HepG2 (cell line): Measurements from ENCODE around the gene LBR. TPM values are rescaled to one million over a fixed set of nuclear protein-coding genes. Genes with fewer than 3 reads are reported as not detected.
A peak's percentile ranks its signal among the peaks of the same experiment; 100 is the strongest.

Experiments
- ATAC-seq: fragments of 200-7000 bp; cut with Tn5 transposase; 3 replicates; pipeline ENCODE4 v1.9.1; 2020; ENCODE audit warnings: mild to moderate bottlenecking, moderate library complexity
- BruUV-seq: library from RNA; stranded (reverse); fragments of 400-500 nt; replicated peaks from 2 replicates; lab custom pipeline; 2021; lab: Mats Ljungman, UMichigan
- CTCF ChIA-PET: fragments of 300-600 bp; formaldehyde crosslinking; extraction: SDS; loops from one replicate; lab custom pipeline; 2021; ENCODE audit warnings: low total read pairs, inconsistent platforms, low intra/inter-chr PET ratio; lab: Yijun Ruan, JAX
- POLR2A ChIA-PET: fragments of 350-600 bp; sonication (Branson Sonifier 250); formaldehyde crosslinking; loops from one replicate; lab custom pipeline; 2020; ENCODE audit warnings: antibody characterized with exemption, inconsistent platforms; lab: Yijun Ruan, JAX
- DNase-seq: peaks from one replicate; pipeline ENCODE4 v3.0.0-alpha.2; 2015; ENCODE audit warnings: low spot score
- FAIRE-seq: peaks from 3 replicates; lab custom pipeline; 2011; peaks lifted over from hg19 to GRCh38; lab: Jason Lieb, UNC
- H2AFZ ChIP-seq: one replicate; pipeline ENCODE4 v1.6.1; 2011; ENCODE audit warnings: low read length, inconsistent platforms
- H3K27ac ChIP-seq: fragments of 300-600 bp; 3 replicates; pipeline ENCODE4 v1.8.0; 2011; ENCODE audit warnings: mixed run types, mild to moderate bottlenecking, mixed read lengths, low read length, inconsistent platforms; ENCODE audit not compliant: insufficient read depth; ENCODE audit errors: extremely low read length
- H3K27me3 ChIP-seq, 2 experiments: fragments of 200-600 bp in 1 of 2; 2 replicates in 1 of 2; 3 replicates in 1 of 2; pipeline versions ENCODE4 v1.6.0 to v1.8.0; 2011; ENCODE audit warnings: low read length in 2 of 2, mild to moderate bottlenecking in 2 of 2, moderate library complexity in 2 of 2, inconsistent platforms in 1 of 2; ENCODE audit not compliant: insufficient read depth in 2 of 2, control insufficient read depth in 1 of 2
- H3K36me3 ChIP-seq, 2 experiments: fragments of 200-600 bp in 1 of 2; replicated peaks in 1 of 2; 2 replicates in 1 of 2; 3 replicates in 1 of 2; pipeline versions ENCODE4 v1.5.1 to v1.8.0; 2011; ENCODE audit warnings: low read length in 2 of 2, inconsistent platforms in 1 of 2; ENCODE audit not compliant: insufficient read depth in 2 of 2, control insufficient read depth in 1 of 2
- H3K4me1 ChIP-seq: 2 replicates; pipeline ENCODE4 v1.5.1; 2012; ENCODE audit warnings: low read length, inconsistent platforms; ENCODE audit not compliant: insufficient read depth
- H3K4me2 ChIP-seq: 2 replicates; pipeline ENCODE4 v1.6.0; 2011; ENCODE audit warnings: low read depth, low read length, inconsistent platforms
- H3K4me3 ChIP-seq, 3 experiments: fragments of 200-600 bp in 1 of 3; sonication (generic), shearing (Covaris generic) in 1 of 3; replicated peaks in 1 of 3; 2 replicates each; pipeline ENCODE4 v1.5.1; 2011 to 2016; ENCODE audit warnings: low read length in 3 of 3, inconsistent platforms in 2 of 3, low read depth in 2 of 3, mild to moderate bottlenecking in 2 of 3, control low read depth in 1 of 3, mixed read lengths in 1 of 3; ENCODE audit not compliant: insufficient read depth in 1 of 3
- H3K79me2 ChIP-seq: one replicate; pipeline ENCODE4 v1.6.1; 2011; ENCODE audit warnings: low read length, inconsistent platforms; ENCODE audit not compliant: insufficient read depth
- H3K9ac ChIP-seq: 2 replicates; pipeline ENCODE4 v1.6.0; 2011; ENCODE audit warnings: mild to moderate bottlenecking, low read depth, low read length, inconsistent platforms; ENCODE audit not compliant: insufficient read depth
- H3K9me3 ChIP-seq: 2 replicates; pipeline ENCODE4 v1.5.1; 2012; ENCODE audit warnings: mild to moderate bottlenecking, low read length
- H4K20me1 ChIP-seq: 2 replicates; pipeline ENCODE4 v1.6.0; 2011; ENCODE audit warnings: inconsistent platforms, mild to moderate bottlenecking, low read length, moderate library complexity; ENCODE audit not compliant: insufficient read depth
- HNRNPLL ChIP-seq: fragments of 200-400 bp; formaldehyde crosslinking; IDR thresholded peaks from 2 replicates; pipeline ENCODE4 v1.6.1; 2017; ENCODE audit warnings: mild to moderate bottlenecking, low read depth, low read length; ENCODE audit not compliant: poor library complexity, severe bottlenecking
- NR3C1 ChIP-seq: sonication (generic); formaldehyde crosslinking; IDR thresholded peaks from 2 replicates; pipeline ENCODE4 v1.4.0; 2020; ENCODE audit warnings: missing genetic modification reagents
- POGZ ChIP-seq: sonication (generic); formaldehyde crosslinking; IDR thresholded peaks from 2 replicates; pipeline ENCODE4 v1.4.0; 2020; ENCODE audit warnings: mild to moderate bottlenecking, missing genetic modification reagents
- RORA ChIP-seq: sonication (generic); formaldehyde crosslinking; IDR thresholded peaks from 2 replicates; pipeline ENCODE4 v1.5.0; 2020; ENCODE audit warnings: mild to moderate bottlenecking, missing genetic modification reagents, moderate library complexity
- SMAD1 ChIP-seq: sonication (generic); formaldehyde crosslinking; IDR thresholded peaks from 2 replicates; pipeline ENCODE4 v1.4.0; 2020; ENCODE audit warnings: missing genetic modification reagents, low read depth, mild to moderate bottlenecking, borderline replicate concordance
- SNAPC2 ChIP-seq: sonication (generic); formaldehyde crosslinking; IDR thresholded peaks from 2 replicates; pipeline ENCODE4 v1.8.1; 2022; ENCODE audit warnings: mild to moderate bottlenecking, missing genetic modification reagents
- TOPORS ChIP-seq: sonication (generic); formaldehyde crosslinking; IDR thresholded peaks from 2 replicates; pipeline ENCODE4 v1.8.0; 2023; ENCODE audit warnings: mild to moderate bottlenecking, missing genetic modification reagents
- ZBTB1 ChIP-seq: sonication (generic); formaldehyde crosslinking; IDR thresholded peaks from 2 replicates; pipeline ENCODE4 v1.4.0; 2020; ENCODE audit warnings: missing genetic modification reagents, borderline replicate concordance
- ZIK1 ChIP-seq: sonication (generic); formaldehyde crosslinking; IDR thresholded peaks from 2 replicates; pipeline ENCODE4 v1.5.0; 2020; ENCODE audit warnings: mild to moderate bottlenecking, low read depth, missing genetic modification reagents, borderline replicate concordance
- ZNF180 ChIP-seq: sonication (generic); formaldehyde crosslinking; IDR thresholded peaks from 2 replicates; pipeline ENCODE4 v1.4.0; 2020; ENCODE audit warnings: low read depth, missing genetic modification reagents, borderline replicate concordance
- ZNF446 ChIP-seq: sonication (generic); formaldehyde crosslinking; IDR thresholded peaks from 2 replicates; pipeline ENCODE4 v1.5.0; 2020; ENCODE audit warnings: mild to moderate bottlenecking, missing genetic modification reagents
- WGBS: methylation state at CpG from one replicate; pipeline ENCODE4 v1.1.6; 2017; ENCODE audit warnings: low lambda C conversion rate; 5-methylcytosine and 5-hydroxymethylcytosine counted together
- in situ Hi-C: cut with HindIII; loops from 2 replicates; pipeline ENCODE4 v1.10.0; 2017; ENCODE audit warnings: low pct_unique_long_range_greater_than_20kb; ENCODE audit not compliant: extremely low pct_ligation_motif_present
- intact Hi-C: fragments of 100-400 bp; cut with micrococcal nuclease; formaldehyde crosslinking; loops from one replicate; pipeline ENCODE4 v1.10.0; 2022; ENCODE audit not compliant: unreplicated experiment
- polyA plus RNA-seq, 8 experiments: library from polyadenylated mRNA; depleted of rRNA in 3 of 8; stranded (reverse) in 7 of 8; unstranded in 1 of 8; fragments of >200 nt; fragmentation: Illumina TruSeq in 4 of 8; extraction: Trizol in 4 of 8; gene quantifications; 2 replicates each; pipeline versions ENCODE4 v1.2.1 to v1.2.3, GENCODE V29; 2011 to 2016; ENCODE audit warnings: low read depth in 4 of 8, missing spikeins in 1 of 8, mixed read lengths in 1 of 8; ENCODE audit not compliant: insufficient read depth in 1 of 8
- total RNA-seq, 5 experiments: library from RNA; depleted of rRNA; stranded (reverse); fragments of >200 nt; fragmentation: Illumina TruSeq; extraction: Trizol; gene quantifications; 2 replicates each; pipeline ENCODE4 v1.2.3, GENCODE V29; 2016; ENCODE audit warnings: low read depth in 1 of 5
- TF ChIP-seq, protein P1 (sequence below): sonication (generic); formaldehyde crosslinking; IDR thresholded peaks from 2 replicates; pipeline ENCODE4 v1.4.0; 2020; ENCODE audit warnings: mild to moderate bottlenecking, missing genetic modification reagents, borderline replicate concordance
- TF ChIP-seq, protein P2 (sequence below), 2 experiments: sonication (generic) in 1 of 2; formaldehyde crosslinking in 1 of 2; IDR thresholded peaks; 2 replicates each; pipeline versions ENCODE4 v1.6.1 to v1.9.0; 2014 to 2022; ENCODE audit warnings: antibody characterized with exemption in 1 of 2, borderline replicate concordance in 1 of 2, inconsistent platforms in 1 of 2, low read depth in 1 of 2, missing genetic modification reagents in 1 of 2
- TF ChIP-seq, protein P3 (sequence below): sonication (generic); formaldehyde crosslinking; IDR thresholded peaks from 2 replicates; pipeline ENCODE4 v1.4.0; 2020; ENCODE audit warnings: mild to moderate bottlenecking, low read depth, missing genetic modification reagents

LBR gene
- total and polyA plus RNA-seq, 2 of the 13 experiments (the other 11 are each of a cell fraction or from before 2014, with no cell fraction given) = 38.9 to 76.7 TPM

DNA sequence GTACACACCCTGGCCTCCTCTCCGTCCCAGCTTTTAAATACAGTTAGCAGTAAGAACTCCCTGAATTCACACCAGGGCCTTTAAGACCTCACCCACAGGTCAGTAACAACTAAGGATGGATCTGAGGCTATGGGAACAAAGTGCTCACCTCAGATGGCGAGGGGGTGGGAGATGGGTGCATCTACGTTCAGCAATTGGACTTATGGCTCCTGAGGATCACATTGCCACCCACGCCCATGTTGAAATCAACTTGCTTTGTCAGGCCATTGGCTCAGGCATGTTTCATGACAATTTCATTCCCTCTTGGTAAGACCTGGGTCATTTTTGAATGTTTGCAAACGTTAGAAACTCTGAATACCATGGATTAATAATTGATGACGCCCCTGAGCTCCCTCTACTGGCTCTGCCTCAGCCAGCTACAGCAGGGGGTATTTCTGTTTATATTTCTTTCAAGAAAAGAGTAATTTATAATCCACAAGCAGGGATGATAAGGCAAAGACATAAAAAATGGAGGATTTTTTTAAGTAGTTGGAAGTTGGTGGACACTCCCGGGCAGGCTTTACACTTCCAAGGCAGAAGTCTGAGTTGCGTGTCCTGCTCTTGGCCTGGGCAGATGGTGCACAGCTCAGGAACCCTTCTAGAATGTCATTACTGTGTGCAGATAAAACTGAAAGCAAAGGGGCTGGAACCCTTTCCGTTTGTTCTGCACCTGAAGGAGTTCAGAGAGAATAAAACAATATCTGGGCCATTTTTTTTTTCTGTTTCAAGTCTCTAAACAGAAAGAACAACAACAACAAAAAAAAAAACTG is 13.7 kb upstream of the LBR start:
- in situ Hi-C loops = no loop called here
- peak overlapping the region; percentile 72 for H2AFZ ChIP-seq
- H3K4me1 ChIP-seq = peaks cover 72% of the 10 kb centered on the region
- H3K9ac ChIP-seq = peak overlapping the region; percentile 56
- H4K20me1 ChIP-seq = no peaks in the 10 kb centered on the region
- ChIA-PET CTCF (interaction anchor here (0.9 to 1.3 kb wide), 2 partner anchors 33 to 123 kb away, joined by 3 to 6 read pairs; no protein-coding TSS in a partner anchor), POLR2A (interaction anchor here (0.7 to 2.5 kb wide), 9 partner anchors 9 to 621 kb away, joined by 3 to 7 read pairs (median 4); partner anchors contain the start of genes H3-3A and PYCR2)
- FAIRE-seq = peak; percentile 88
- no peaks in the 10 kb centered on the region for H3K36me3 ChIP-seq
- peak; percentile 87 for DNase-seq
- peak; percentile 81 for ATAC-seq
- H3K27ac ChIP-seq = peak overlapping the region; percentile 81
- H3K9me3 ChIP-seq = no peaks in the 10 kb centered on the region
- peak overlapping the region; percentile 95 for H3K4me2 ChIP-seq
- BruUV-seq = no TSS peak
- no peaks in the 10 kb centered on the region for H3K27me3 ChIP-seq
- intact Hi-C loops = loop anchor here (2.0 to 5.0 kb wide), 2 partner anchors 15 to 124 kb away; no protein-coding TSS in a partner anchor
- no peaks in the 10 kb centered on the region for H3K79me2 ChIP-seq
- 0% methylated on average over 7 of the region's 9 CpGs for WGBS
- H3K4me3 ChIP-seq = peak overlapping the region; percentile 44 to 67 (median 48)
- TF ChIP-seq, protein P1, sequence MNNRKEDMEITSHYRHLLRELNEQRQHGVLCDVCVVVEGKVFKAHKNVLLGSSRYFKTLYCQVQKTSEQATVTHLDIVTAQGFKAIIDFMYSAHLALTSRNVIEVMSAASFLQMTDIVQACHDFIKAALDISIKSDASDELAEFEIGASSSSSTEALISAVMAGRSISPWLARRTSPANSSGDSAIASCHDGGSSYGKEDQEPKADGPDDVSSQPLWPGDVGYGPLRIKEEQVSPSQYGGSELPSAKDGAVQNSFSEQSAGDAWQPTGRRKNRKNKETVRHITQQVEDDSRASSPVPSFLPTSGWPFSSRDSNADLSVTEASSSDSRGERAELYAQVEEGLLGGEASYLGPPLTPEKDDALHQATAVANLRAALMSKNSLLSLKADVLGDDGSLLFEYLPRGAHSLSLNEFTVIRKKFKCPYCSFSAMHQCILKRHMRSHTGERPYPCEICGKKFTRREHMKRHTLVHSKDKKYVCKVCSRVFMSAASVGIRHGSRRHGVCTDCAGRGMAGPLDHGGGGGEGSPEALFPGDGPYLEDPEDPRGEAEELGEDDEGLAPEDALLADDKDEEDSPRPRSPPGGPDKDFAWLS = no peak
- TF ChIP-seq ZIK1 (CRISPR knock-in tag) (no peak), POGZ (CRISPR knock-in tag) (peak; percentile 75), RORA (CRISPR knock-in tag) (no peak), ZNF180 (no peak), HNRNPLL (no peak), SMAD1 (CRISPR knock-in tag) (no peak), ZNF446 (CRISPR knock-in tag) (no peak), TOPORS (CRISPR knock-in tag) (no peak), ZBTB1 (CRISPR knock-in tag) (no peak), SNAPC2 (no peak), NR3C1 (CRISPR knock-in tag) (no peak)
- TF ChIP-seq, protein P2, sequence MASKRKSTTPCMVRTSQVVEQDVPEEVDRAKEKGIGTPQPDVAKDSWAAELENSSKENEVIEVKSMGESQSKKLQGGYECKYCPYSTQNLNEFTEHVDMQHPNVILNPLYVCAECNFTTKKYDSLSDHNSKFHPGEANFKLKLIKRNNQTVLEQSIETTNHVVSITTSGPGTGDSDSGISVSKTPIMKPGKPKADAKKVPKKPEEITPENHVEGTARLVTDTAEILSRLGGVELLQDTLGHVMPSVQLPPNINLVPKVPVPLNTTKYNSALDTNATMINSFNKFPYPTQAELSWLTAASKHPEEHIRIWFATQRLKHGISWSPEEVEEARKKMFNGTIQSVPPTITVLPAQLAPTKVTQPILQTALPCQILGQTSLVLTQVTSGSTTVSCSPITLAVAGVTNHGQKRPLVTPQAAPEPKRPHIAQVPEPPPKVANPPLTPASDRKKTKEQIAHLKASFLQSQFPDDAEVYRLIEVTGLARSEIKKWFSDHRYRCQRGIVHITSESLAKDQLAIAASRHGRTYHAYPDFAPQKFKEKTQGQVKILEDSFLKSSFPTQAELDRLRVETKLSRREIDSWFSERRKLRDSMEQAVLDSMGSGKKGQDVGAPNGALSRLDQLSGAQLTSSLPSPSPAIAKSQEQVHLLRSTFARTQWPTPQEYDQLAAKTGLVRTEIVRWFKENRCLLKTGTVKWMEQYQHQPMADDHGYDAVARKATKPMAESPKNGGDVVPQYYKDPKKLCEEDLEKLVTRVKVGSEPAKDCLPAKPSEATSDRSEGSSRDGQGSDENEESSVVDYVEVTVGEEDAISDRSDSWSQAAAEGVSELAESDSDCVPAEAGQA (IDR thresholded peaks at IDR 0.05; ENCODE audit: low read depth) = no peak
- TF ChIP-seq, protein P2 (CRISPR knock-in tag; IDR thresholded peaks at IDR 0.05; ENCODE audit: borderline replicate concordance) = no peak
- TF ChIP-seq, protein P3, sequence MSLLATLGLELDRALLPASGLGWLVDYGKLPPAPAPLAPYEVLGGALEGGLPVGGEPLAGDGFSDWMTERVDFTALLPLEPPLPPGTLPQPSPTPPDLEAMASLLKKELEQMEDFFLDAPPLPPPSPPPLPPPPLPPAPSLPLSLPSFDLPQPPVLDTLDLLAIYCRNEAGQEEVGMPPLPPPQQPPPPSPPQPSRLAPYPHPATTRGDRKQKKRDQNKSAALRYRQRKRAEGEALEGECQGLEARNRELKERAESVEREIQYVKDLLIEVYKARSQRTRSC (CRISPR knock-in tag) = no peak
